Measurements from ENCODE around the gene NSUN2. TPM values are rescaled to one million over a fixed set of nuclear protein-coding genes. Genes with fewer than 3 reads are reported as not detected.

NSUN2 gene
- total and polyA plus RNA-seq, 10 donors, result 42.4 to 77.8 (median 56.9) TPM

DNA sequence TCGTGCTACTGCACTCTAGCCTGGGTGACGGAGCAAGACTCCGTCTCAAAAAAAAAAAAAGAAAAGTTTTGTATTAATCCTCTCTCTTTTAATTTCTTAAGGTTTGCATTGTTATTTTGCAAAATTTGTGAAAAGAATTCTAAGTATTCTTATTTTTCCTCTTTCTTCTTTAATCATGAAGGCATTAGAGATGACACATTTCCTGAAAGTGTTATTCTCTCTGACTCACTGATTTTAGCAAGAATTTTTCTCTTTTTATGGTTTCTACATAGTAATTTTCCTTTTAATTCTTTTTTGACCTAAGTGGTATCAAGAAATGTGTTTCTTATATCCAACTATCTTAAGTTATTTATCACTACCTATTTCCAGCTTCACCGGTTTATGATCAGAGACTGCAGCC lies 78.0 kb downstream of the NSUN2 start:
- no peak for DNase-seq
- TF ChIP-seq POLR2AphosphoS5 (IDR thresholded peaks at IDR 0.05), result no peak
- TF ChIP-seq POLR2A (IDR thresholded peaks at IDR 0.05), result no peak
- TF ChIP-seq, protein P1, sequence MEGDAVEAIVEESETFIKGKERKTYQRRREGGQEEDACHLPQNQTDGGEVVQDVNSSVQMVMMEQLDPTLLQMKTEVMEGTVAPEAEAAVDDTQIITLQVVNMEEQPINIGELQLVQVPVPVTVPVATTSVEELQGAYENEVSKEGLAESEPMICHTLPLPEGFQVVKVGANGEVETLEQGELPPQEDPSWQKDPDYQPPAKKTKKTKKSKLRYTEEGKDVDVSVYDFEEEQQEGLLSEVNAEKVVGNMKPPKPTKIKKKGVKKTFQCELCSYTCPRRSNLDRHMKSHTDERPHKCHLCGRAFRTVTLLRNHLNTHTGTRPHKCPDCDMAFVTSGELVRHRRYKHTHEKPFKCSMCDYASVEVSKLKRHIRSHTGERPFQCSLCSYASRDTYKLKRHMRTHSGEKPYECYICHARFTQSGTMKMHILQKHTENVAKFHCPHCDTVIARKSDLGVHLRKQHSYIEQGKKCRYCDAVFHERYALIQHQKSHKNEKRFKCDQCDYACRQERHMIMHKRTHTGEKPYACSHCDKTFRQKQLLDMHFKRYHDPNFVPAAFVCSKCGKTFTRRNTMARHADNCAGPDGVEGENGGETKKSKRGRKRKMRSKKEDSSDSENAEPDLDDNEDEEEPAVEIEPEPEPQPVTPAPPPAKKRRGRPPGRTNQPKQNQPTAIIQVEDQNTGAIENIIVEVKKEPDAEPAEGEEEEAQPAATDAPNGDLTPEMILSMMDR (IDR thresholded peaks at IDR 0.05 in 8 of 11, conservative IDR thresholded peaks at IDR 0.05 in 3 of 11), result no peak
- peaks cover 0 to 43% (median 0%) of the 10 kb centered on the region in 7 donors for H3K27me3 ChIP-seq (replicated peaks in 1 of 7)
- no peaks in the 10 kb centered on the region for H3K36me3 ChIP-seq
- no peak overlapping the region for H3K4me3 ChIP-seq
- peaks cover 0 to 5% (median 0%) of the 10 kb centered on the region in 8 donors for H3K9me3 ChIP-seq
- H3K4me1 ChIP-seq, result no peaks in the 10 kb centered on the region
- no peak overlapping the region for H3K27ac ChIP-seq
- intact Hi-C loops (cut with DNase I; ENCODE audit: low total_unique reads), result no loop called here
- WGBS, 5 donors, result 83 to 95% (median 93%) methylated on average over 1 to 4 of the region's 4 CpGs

DNA sequence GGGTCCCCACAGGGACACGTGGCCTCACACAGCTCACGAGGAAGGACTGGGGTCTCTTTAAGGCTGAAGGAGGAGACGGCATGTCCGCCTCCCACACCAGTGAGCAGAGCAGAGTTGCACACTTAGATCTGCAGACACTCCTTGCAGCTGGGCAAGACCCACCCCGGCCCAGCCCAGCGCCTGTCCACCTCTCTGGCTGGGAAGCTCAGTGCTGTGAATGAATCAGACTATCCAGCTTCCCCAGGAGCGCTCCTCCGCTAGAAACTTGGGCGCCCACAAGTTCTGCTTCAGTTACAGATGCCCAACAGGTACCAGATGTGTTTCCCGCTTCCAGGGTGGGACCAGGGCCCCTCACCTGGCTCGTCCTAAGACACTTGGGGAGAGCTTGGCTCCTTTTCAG lies 78.9 kb downstream of the NSUN2 start:
- Histone ChIP-seq H3K4me3 (no peak overlapping the region), H3K27ac (no peak overlapping the region), H3K4me1 (no peaks in the 10 kb centered on the region), H3K36me3 (no peaks in the 10 kb centered on the region), H3K9me3 (peaks cover 0 to 5% (median 0%) of the 10 kb centered on the region in 8 donors), H3K27me3 (replicated peaks in 1 of 7) (peaks cover 0 to 43% (median 0%) of the 10 kb centered on the region in 7 donors)
- 68 to 85% (median 78%) methylated on average over 11 of the region's 11 CpGs for WGBS, 5 donors
- DNase-seq, result no peak
- TF ChIP-seq POLR2A (IDR thresholded peaks at IDR 0.05), result no peak
- no peak for TF ChIP-seq POLR2AphosphoS5 (IDR thresholded peaks at IDR 0.05)
- TF ChIP-seq, protein P1 (IDR thresholded peaks at IDR 0.05 in 8 of 11, conservative IDR thresholded peaks at IDR 0.05 in 3 of 11), result no peak
- intact Hi-C loops (cut with DNase I; ENCODE audit: low total_unique reads), result no loop called here

DNA sequence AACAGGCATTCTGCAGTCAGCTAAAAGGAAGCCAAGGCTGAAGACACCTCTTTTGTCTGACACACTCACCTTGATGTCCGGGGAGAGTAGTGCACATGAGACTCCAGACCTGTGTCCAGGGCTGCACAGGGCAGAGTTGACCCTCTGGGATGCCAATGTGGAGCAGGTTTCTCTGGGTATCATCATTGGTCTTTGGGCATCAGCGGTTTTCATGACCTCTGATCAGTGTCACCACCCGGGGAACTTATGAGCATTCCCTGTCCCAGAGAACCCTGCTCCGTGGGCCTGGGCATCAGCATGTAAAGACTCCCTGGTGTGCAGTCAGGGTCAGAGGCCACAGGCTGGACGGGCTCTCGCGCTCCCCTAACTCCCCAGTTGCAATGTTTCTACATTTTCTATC lies 80.2 kb downstream of the NSUN2 start:
- H3K36me3 ChIP-seq, result no peaks in the 10 kb centered on the region
- H3K27me3 ChIP-seq (replicated peaks in 1 of 7), result peaks cover 0 to 38% (median 0%) of the 10 kb centered on the region in 7 donors
- intact Hi-C loops (cut with DNase I; ENCODE audit: low total_unique reads), result no loop called here
- H3K4me1 ChIP-seq, result no peaks in the 10 kb centered on the region
- DNase-seq, result no peak
- 84 to 94% (median 85%) methylated on average over 7 of the region's 7 CpGs for WGBS, 5 donors
- no peak for TF ChIP-seq POLR2A (IDR thresholded peaks at IDR 0.05)
- TF ChIP-seq, protein P1 (IDR thresholded peaks at IDR 0.05 in 8 of 11, conservative IDR thresholded peaks at IDR 0.05 in 3 of 11), result no peak
- no peak for TF ChIP-seq POLR2AphosphoS5 (IDR thresholded peaks at IDR 0.05)
- no peak overlapping the region for H3K27ac ChIP-seq
- peaks cover 0 to under 1% (median 0%) of the 10 kb centered on the region in 8 donors for H3K9me3 ChIP-seq
- H3K4me3 ChIP-seq, result no peak overlapping the region

DNA sequence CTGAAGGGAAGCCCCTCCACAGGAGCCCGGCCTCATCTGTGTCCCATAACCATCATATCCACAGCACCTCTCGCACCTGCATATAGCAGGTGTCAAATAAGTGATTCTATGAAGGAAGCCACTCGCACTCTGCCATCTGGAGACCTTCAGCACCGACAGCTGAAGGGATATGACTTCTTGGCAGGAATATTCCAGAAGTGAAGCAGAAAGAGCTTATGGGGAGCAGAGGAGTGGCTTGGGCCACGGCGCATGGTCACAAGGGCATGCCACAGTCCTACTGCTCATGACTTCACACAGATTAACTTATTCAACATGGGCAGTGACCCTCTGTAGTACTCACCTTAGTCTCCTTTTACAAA lies 80.9 kb downstream of the NSUN2 start:
- H3K4me1 ChIP-seq, result no peaks in the 10 kb centered on the region
- TF ChIP-seq, protein P1 (IDR thresholded peaks at IDR 0.05 in 8 of 11, conservative IDR thresholded peaks at IDR 0.05 in 3 of 11), result no peak
- no peak for TF ChIP-seq POLR2A (IDR thresholded peaks at IDR 0.05)
- no peak for TF ChIP-seq POLR2AphosphoS5 (IDR thresholded peaks at IDR 0.05)
- H3K27me3 ChIP-seq (replicated peaks in 1 of 7), result peaks cover 0 to 33% (median 0%) of the 10 kb centered on the region in 7 donors
- WGBS, 5 donors, result 87 to 92% (median 89%) methylated on average over 5 to 6 of the region's 6 CpGs
- H3K36me3 ChIP-seq, result no peaks in the 10 kb centered on the region
- no peak overlapping the region for H3K4me3 ChIP-seq
- H3K9me3 ChIP-seq, result no peaks in the 10 kb centered on the region
- intact Hi-C loops (cut with DNase I; ENCODE audit: low total_unique reads), result no loop called here
- DNase-seq, result no peak
- no peak overlapping the region for H3K27ac ChIP-seq
